HCT116 (cell line): ENCODE measurements around the gene RASA4.
"Not testable (repeated sequence)": the region's sequence is repeated elsewhere in the genome, so short reads cannot be mapped to it uniquely, and the experiment has no call there.

Source experiments
- EGR1 ChIP-seq: IDR thresholded peaks from 2 replicates; pipeline ENCODE4 v1.6.1; 2012; ENCODE audit warnings: low read depth
- EZH2 ChIP-seq: fragments of 200-600 bp; sonication (generic); IDR thresholded peaks from 2 replicates; pipeline ENCODE4 v1.6.1; 2017; ENCODE audit warnings: antibody characterized with exemption, mixed run types
- JUND ChIP-seq: IDR thresholded peaks from 2 replicates; pipeline ENCODE4 v1.6.1; 2012
- POLR2A ChIP-seq: IDR thresholded peaks from 2 replicates; pipeline ENCODE4 v1.7.0; 2011; ENCODE audit warnings: borderline replicate concordance; ENCODE audit not compliant: insufficient read depth, insufficient read length; ENCODE audit errors: extremely low read depth
- TCF7L2 ChIP-seq: IDR thresholded peaks from 2 replicates; pipeline ENCODE4 v1.7.0; 2011; ENCODE audit warnings: borderline replicate concordance, inconsistent platforms; ENCODE audit not compliant: insufficient read depth, insufficient read length; ENCODE audit errors: extremely low read depth
- TF ChIP-seq, protein P1 (sequence below), 3 experiments: fragments of 200-600 bp in 1 of 3; sonication (generic) in 1 of 3; IDR thresholded peaks in 2 of 3; conservative IDR thresholded peaks in 1 of 3; 2 replicates each; pipeline ENCODE4 v1.5.1; 2012 to 2017; ENCODE audit warnings: low read depth in 2 of 3, low read length in 2 of 3, antibody characterized with exemption in 1 of 3, borderline replicate concordance in 1 of 3, control low read depth in 1 of 3, mild to moderate bottlenecking in 1 of 3, mixed read lengths in 1 of 3, mixed run types in 1 of 3, moderate library complexity in 1 of 3; ENCODE audit not compliant: insufficient read depth in 1 of 3
- TF ChIP-seq, protein P2 (sequence below): IDR thresholded peaks from 2 replicates; pipeline ENCODE4 v1.6.1; 2011; ENCODE audit warnings: mild to moderate bottlenecking, low read length, moderate library complexity; ENCODE audit not compliant: insufficient replicate concordance; ENCODE audit errors: extremely low read depth

DNA sequence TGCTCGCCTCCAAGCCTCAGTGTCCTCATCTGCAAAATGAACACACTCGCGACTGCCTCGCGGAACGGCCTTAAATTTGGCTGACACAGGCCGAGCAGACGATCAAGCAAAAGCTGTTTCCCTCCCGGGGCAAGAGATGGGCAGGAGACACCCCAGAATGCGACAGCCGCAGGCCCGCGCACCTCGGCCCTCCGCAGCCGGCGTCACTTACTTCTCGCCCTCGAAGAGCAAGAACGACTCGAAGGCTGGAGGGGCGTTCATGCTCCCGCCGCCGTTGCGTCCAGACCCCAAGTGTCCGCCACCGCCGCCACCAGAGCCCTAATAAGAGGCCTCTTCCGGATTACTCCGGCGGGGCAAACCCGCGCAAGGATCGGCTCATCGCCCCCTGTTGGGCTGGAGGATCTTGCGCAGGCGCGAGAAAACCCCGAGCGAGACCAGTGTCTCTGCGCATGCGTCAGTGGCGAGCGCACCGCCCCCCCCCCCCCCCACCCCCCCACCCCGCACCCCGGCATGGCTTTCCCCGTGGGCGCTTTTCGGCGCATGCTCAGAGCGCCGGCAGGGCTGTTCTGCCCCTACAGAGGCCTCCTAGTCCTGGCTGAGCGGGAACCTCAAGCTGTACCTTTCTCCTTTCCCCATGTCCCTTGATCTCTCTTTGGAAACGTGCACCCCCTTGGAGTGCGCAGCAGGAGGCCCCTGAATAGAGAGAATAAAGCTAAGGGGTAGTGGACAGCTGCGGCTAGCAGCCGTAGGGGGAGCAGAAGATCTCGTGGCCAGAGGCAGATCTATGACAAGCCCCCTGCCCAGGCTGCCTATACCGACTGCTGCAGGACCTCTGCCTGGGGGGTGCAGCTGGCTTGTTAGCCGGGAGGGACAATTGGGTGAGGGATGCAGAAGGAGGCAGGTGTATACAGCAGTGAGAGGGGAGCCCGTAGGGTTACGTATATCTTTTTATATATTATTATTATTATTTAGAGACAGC, 44.0 kb downstream of the RASA4 start, which contains the start of gene POLR2J3:
- TF ChIP-seq POLR2A, TCF7L2, JUND, EZH2, EGR1: not testable (repeated sequence)
- TF ChIP-seq, protein P1, sequence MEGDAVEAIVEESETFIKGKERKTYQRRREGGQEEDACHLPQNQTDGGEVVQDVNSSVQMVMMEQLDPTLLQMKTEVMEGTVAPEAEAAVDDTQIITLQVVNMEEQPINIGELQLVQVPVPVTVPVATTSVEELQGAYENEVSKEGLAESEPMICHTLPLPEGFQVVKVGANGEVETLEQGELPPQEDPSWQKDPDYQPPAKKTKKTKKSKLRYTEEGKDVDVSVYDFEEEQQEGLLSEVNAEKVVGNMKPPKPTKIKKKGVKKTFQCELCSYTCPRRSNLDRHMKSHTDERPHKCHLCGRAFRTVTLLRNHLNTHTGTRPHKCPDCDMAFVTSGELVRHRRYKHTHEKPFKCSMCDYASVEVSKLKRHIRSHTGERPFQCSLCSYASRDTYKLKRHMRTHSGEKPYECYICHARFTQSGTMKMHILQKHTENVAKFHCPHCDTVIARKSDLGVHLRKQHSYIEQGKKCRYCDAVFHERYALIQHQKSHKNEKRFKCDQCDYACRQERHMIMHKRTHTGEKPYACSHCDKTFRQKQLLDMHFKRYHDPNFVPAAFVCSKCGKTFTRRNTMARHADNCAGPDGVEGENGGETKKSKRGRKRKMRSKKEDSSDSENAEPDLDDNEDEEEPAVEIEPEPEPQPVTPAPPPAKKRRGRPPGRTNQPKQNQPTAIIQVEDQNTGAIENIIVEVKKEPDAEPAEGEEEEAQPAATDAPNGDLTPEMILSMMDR (IDR thresholded peaks at IDR 0.05 in 2 of 3, conservative IDR thresholded peaks at IDR 0.05 in 1 of 3; ENCODE audit: borderline replicate concordance in 1 of 3, insufficient read depth in 1 of 3, low read depth in 2 of 3, low read length in 2 of 3), result peak; percentile 13 to 16 (median 16); a peak in 1 of 6 replicates
- TF ChIP-seq, protein P2, sequence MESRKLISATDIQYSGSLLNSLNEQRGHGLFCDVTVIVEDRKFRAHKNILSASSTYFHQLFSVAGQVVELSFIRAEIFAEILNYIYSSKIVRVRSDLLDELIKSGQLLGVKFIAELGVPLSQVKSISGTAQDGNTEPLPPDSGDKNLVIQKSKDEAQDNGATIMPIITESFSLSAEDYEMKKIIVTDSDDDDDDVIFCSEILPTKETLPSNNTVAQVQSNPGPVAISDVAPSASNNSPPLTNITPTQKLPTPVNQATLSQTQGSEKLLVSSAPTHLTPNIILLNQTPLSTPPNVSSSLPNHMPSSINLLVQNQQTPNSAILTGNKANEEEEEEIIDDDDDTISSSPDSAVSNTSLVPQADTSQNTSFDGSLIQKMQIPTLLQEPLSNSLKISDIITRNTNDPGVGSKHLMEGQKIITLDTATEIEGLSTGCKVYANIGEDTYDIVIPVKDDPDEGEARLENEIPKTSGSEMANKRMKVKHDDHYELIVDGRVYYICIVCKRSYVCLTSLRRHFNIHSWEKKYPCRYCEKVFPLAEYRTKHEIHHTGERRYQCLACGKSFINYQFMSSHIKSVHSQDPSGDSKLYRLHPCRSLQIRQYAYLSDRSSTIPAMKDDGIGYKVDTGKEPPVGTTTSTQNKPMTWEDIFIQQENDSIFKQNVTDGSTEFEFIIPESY, result not testable (repeated sequence)
